Measurements from ENCODE around the gene UNK. TPM values are rescaled to one million over a fixed set of nuclear protein-coding genes. Genes with fewer than 3 reads are reported as not detected.

Gene UNK
- total RNA-seq, 4 donors from 2014 or later: 32.5 to 61.4 (median 47.9) TPM

DNA sequence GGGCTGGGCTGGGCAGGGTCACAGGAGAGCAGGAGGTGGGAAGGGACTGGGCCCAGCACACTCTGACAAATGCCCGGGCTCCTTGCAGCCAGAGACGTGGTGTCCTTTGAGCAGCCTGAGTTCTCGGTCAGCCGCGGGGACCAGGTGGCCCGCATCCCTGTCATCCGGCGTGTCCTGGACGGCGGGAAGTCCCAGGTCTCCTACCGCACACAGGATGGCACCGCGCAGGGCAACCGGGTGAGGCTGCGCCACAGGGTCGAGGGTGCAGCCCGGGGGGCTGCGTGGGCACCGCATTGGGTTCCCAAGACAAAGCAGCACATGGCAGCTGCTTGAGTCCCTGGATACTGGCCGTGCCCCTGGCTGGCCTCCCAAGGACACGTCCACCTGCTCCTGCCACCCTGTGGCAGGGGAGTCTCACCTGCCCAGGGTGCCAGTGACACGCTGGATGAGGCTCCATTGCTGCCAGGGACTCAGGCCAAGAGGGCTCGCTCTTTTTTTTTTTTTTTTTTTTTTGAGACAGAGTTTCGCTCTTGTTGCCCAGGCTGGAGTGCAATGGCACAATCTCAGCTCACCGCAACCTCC is 40.9 kb upstream of the UNK start:
- Histone ChIP-seq H3K36me3 (no peaks in the 10 kb centered on the region), H3K4me1 (peaks cover 0 to 8% of the 10 kb centered on the region in 2 donors), H3K4me3 (replicated peaks in 1 of 3) (no peak overlapping the region), H3K27me3 (no peaks in the 10 kb centered on the region), H3K9me3 (no peaks in the 10 kb centered on the region), H3K27ac (no peak overlapping the region)
- TF ChIP-seq, protein P1, sequence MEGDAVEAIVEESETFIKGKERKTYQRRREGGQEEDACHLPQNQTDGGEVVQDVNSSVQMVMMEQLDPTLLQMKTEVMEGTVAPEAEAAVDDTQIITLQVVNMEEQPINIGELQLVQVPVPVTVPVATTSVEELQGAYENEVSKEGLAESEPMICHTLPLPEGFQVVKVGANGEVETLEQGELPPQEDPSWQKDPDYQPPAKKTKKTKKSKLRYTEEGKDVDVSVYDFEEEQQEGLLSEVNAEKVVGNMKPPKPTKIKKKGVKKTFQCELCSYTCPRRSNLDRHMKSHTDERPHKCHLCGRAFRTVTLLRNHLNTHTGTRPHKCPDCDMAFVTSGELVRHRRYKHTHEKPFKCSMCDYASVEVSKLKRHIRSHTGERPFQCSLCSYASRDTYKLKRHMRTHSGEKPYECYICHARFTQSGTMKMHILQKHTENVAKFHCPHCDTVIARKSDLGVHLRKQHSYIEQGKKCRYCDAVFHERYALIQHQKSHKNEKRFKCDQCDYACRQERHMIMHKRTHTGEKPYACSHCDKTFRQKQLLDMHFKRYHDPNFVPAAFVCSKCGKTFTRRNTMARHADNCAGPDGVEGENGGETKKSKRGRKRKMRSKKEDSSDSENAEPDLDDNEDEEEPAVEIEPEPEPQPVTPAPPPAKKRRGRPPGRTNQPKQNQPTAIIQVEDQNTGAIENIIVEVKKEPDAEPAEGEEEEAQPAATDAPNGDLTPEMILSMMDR (IDR thresholded peaks at IDR 0.05): no peak
- no peak for TF ChIP-seq POLR2A (IDR thresholded peaks at IDR 0.05)
- no peak for DNase-seq
- WGBS, 2 donors: 90 to 92% methylated on average over 12 to 13 of the region's 25 CpGs
- intact Hi-C loops (cut with DNase I): no loop called here

DNA sequence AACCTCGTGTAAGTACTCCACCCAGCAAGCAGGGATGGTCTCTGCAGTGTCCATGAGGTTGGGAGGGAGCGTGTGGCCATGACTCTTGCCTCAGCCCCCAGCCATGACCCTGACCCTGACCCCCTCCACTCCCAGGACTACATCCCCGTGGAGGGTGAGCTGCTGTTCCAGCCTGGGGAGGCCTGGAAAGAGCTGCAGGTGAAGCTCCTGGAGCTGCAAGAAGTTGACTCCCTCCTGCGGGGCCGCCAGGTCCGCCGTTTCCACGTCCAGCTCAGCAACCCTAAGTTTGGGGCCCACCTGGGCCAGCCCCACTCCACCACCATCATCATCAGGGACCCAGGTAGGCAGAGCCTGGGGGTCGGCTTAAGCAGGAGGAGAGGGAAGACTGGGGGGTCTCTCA is 35.9 kb upstream of the UNK start:
- intact Hi-C loops (cut with DNase I): loop anchor here (2.0 kb wide), 1 partner anchor 70 kb away; no protein-coding TSS in a partner anchor
- TF ChIP-seq, protein P1 (IDR thresholded peaks at IDR 0.05): no peak
- TF ChIP-seq POLR2A (IDR thresholded peaks at IDR 0.05): no peak
- no peak overlapping the region for H3K27ac ChIP-seq
- no peak overlapping the region for H3K4me3 ChIP-seq (replicated peaks in 1 of 3)
- DNase-seq: no peak
- no peaks in the 10 kb centered on the region for H3K9me3 ChIP-seq
- peaks cover 9 to 21% of the 10 kb centered on the region in 2 donors for H3K4me1 ChIP-seq
- H3K36me3 ChIP-seq: no peaks in the 10 kb centered on the region
- no peaks in the 10 kb centered on the region for H3K27me3 ChIP-seq
- WGBS, 2 donors: 79 to 88% methylated on average over 4 to 9 of the region's 9 CpGs

DNA sequence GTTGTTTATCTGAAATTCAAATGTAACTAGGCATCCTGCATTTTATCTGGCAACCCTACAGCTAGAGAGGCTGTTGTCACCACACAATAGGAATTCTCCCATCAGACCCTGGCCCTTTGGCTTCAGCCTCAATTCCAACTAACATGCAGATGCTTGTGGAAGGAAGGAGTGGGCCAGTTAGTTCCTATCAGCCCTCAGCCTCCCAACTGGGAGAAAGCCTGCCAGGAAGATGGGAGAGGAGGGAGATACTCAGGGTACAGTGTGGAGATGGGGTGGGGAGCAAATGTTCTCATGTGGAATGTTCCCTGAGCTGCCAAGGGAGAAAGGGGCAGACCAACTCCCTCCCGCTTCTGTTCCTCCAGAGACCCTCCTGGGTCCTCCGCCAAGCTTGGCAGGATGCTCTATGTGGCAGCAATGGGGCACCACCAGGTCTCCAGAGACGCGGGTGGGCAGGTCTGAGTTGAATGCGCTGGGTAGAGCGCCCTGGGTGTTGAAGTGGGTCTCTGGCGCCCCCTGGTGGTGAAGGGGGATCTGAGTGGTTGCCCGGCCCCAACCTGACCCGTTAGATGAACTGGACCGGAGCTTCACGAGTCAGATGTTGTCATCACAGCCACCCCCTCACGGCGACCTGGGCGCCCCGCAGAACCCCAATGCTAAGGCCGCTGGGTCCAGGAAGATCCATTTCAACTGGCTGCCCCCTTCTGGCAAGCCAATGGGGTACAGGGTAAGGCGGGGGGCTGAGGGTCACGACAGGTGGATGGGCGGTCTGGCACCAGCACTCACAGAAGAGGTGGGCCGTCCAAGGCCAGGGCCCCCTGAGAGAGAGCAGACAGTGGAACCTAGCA is 34.8 kb upstream of the UNK start:
- H3K4me1 ChIP-seq: peaks cover 15 to 30% of the 10 kb centered on the region in 2 donors
- no peaks in the 10 kb centered on the region for H3K27me3 ChIP-seq
- TF ChIP-seq POLR2A (IDR thresholded peaks at IDR 0.05): no peak
- TF ChIP-seq, protein P1 (IDR thresholded peaks at IDR 0.05): peak; percentile 72 to 98 (median 88)
- H3K27ac ChIP-seq: no peak overlapping the region
- no peaks in the 10 kb centered on the region for H3K9me3 ChIP-seq
- 18 to 43% methylated on average over 4 to 14 of the region's 20 CpGs for WGBS, 2 donors
- no peaks in the 10 kb centered on the region for H3K36me3 ChIP-seq
- peak; percentile 85 to 89 for DNase-seq
- intact Hi-C loops (cut with DNase I): loop anchor here (2.0 to 5.0 kb wide), 2 partner anchors 71 to 117 kb away; partner anchors contain the start of gene SMIM5
- H3K4me3 ChIP-seq (replicated peaks in 1 of 3): no peak overlapping the region

DNA sequence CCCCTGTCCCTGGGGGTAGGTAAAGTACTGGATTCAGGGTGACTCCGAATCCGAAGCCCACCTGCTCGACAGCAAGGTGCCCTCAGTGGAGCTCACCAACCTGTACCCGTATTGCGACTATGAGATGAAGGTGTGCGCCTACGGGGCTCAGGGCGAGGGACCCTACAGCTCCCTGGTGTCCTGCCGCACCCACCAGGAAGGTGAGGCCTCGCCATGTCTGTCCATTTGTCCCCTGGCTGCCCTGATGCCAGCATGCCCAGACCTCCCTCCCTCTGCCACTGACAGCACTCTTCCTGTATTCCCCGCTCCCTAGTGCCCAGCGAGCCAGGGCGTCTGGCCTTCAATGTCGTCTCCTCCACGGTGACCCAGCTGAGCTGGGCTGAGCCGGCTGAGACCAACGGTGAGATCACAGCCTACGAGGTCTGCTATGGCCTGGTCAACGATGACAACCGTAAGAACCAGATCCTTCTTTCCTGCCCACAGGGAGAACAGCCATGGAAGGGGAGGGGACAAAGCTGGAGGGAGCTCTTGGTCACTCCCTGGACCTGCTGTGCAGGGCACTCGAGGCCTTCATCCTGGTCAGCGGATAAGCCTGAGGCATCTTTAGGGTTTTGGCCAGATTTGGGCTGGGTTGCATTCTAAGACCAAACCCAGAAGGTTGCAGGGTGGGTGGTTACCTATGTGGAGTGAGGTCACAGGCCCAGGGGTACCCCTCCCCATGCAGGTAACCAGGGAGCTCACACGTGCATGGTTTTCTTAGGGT is 33.8 kb upstream of the UNK start:
- DNase-seq: no peak
- intact Hi-C loops (cut with DNase I): loop anchor here (5.0 kb wide), 1 partner anchor 119 kb away; the partner anchor contains the start of gene SMIM5
- WGBS, 2 donors: 89 to 92% methylated on average over 18 to 20 of the region's 23 CpGs
- Histone ChIP-seq H3K9me3 (no peaks in the 10 kb centered on the region), H3K4me3 (replicated peaks in 1 of 3) (no peak overlapping the region), H3K36me3 (no peaks in the 10 kb centered on the region), H3K4me1 (peaks cover 15 to 30% of the 10 kb centered on the region in 2 donors), H3K27me3 (no peaks in the 10 kb centered on the region), H3K27ac (no peak overlapping the region)
- TF ChIP-seq, protein P1 (IDR thresholded peaks at IDR 0.05): no peak
- no peak for TF ChIP-seq POLR2A (IDR thresholded peaks at IDR 0.05)
